Cardiac ventricle fibroblast (primary cell): Measurements from ENCODE around the gene UROS. TPM values are rescaled to one million over a fixed set of nuclear protein-coding genes. Genes with fewer than 3 reads are reported as not detected.

Experiments used
- total RNA-seq: library from RNA; depleted of rRNA; stranded (reverse); fragments of >200 nt; gene quantifications from 2 replicates; pipeline ENCODE4 v1.2.3, GENCODE V29; 2015

The UROS gene
- 52.1 and 58.9 TPM in 2 replicates for total RNA-seq

DNA sequence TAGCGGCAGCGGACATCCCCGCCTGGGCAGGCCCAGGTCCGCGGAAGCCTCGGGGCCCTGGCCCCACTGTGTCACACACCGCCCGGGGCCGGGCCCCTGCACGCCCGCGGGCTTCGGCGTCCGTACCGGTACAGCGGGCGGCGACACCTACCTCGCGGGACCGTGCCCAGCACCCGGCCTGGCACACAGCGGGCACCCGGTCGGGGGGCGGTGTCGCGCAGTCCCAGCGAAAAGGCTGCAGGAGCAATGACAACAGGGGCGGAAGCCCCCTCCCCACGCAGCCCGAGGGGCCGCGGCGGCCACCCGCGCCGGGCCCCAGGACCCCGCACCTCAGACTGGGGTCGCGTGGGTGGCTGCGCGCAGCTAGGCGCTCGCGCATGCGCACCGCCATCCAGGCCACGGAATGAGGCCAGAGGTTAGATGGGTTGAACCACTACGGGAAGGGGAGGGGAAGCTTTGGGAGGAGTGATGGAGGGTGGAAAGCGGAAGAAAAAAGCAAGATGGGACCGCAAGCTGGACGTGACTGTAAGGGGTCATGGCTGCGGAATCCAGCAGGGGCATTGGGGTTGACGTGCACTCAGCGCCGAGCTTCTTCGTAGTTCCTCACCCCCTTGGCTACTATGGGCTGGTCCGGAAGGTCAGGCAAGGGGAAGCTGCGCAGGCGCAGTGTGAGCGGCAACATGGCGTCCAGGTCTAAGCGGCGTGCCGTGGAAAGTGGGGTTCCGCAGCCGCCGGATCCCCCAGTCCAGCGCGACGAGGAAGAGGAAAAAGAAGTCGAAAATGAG is at the start of gene UROS, which contains the start of gene BCCIP:
Gene UROS, minus strand, starts transcription at position 381 of the 785 bp plus-strand sequence. CDS start 6,759 bp downstream, outside the sequence.
Gene BCCIP, plus strand, starts transcription at position 669 of the 785 bp plus-strand sequence. Its CDS starts 12 bp downstream, at position 681.

DNA sequence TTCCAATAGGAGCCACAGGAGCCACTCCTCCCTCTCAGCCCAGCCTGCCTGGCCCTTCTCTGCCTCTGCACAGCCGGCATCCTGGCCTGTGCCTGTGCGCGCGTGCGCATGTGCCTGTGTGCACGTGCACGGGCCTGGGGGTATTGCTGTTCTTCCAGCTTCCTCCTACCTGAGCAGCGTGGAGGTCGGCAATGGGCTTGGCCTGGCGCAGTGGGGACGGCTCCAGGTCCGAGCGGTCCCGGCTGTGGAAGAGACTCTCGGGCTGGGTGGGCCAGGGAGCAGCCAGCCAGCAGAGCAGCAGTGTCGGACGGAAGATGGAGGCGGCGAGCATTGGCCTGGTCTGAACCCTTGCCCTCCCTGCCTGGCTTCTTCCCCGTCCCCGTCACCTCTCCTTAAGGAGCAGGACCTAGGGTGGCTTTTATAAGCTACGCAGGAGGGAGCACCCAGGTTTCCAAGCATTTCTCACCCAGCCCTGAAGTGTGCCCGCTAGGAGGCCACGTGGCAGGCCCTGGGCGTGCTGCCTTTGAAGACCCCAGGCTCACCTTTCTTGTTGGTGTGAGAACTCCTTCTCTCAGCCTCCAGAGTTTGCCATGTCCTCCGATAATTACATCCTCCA is 47.5 kb downstream of the UROS start, which contains the start of gene MMP21:
Gene MMP21, minus strand, starts transcription at position 331 of the 616 bp plus-strand sequence. Its CDS starts 0 bp downstream, at position 331.

Other genes starting within 250 kb of the UROS start
- not detected in 2 replicates for gene TEX36, start 140.1 kb downstream of the UROS start, total RNA-seq
- gene EDRF1, start 103.5 kb downstream of the UROS start, total RNA-seq: 9.3 and 9.4 TPM in 2 replicates
- 0.15 TPM in 1 of 2 replicates, not detected in the other for gene MMP21, start 47.4 kb downstream of the UROS start, total RNA-seq
- 33.4 and 37.5 TPM in 2 replicates for gene BCCIP, start 288 bp upstream of the UROS start, total RNA-seq
- 19.1 and 29.8 TPM in 2 replicates for gene DHX32, start 58.0 kb upstream of the UROS start, total RNA-seq
- gene FANK1, start 73.3 kb upstream of the UROS start, total RNA-seq: 1.5 and 4.6 TPM in 2 replicates